PFSK-1 (cell line): Measurements from ENCODE around the gene IL9.

Experiments
- FOXP2 ChIP-seq: optimal IDR thresholded peaks from 2 replicates; pipeline ENCODE3; 2011; ENCODE audit warnings: borderline replicate concordance, control low read depth, inconsistent platforms; ENCODE audit not compliant: insufficient read depth; ENCODE audit errors: extremely low read length, extremely low read depth
- POLR2AphosphoS5 ChIP-seq: IDR thresholded peaks from 2 replicates; pipeline ENCODE4 v1.6.1; 2012; ENCODE audit warnings: low read depth, mild to moderate bottlenecking, control low read depth, low read length, moderate library complexity
- SIN3A ChIP-seq: IDR thresholded peaks from 2 replicates; pipeline ENCODE4 v1.6.1; 2012; ENCODE audit warnings: mild to moderate bottlenecking, low read length, moderate library complexity, borderline replicate concordance; ENCODE audit not compliant: insufficient read depth
- TAF1 ChIP-seq: IDR thresholded peaks from 2 replicates; pipeline ENCODE4 v1.6.1; 2012; ENCODE audit warnings: low read length, control low read depth, borderline replicate concordance; ENCODE audit not compliant: insufficient read depth
- TF ChIP-seq, protein P1 (sequence below), 2 experiments: IDR thresholded peaks; 2 replicates each; pipeline versions ENCODE4 v1.6.1 to v1.8.0; 2011 to 2012; ENCODE audit warnings: low read depth in 2 of 2, low read length in 2 of 2, control low read depth in 1 of 2, inconsistent platforms in 1 of 2, mild to moderate bottlenecking in 1 of 2, moderate library complexity in 1 of 2; ENCODE audit not compliant: insufficient read depth in 1 of 2

The IL9 gene

DNA sequence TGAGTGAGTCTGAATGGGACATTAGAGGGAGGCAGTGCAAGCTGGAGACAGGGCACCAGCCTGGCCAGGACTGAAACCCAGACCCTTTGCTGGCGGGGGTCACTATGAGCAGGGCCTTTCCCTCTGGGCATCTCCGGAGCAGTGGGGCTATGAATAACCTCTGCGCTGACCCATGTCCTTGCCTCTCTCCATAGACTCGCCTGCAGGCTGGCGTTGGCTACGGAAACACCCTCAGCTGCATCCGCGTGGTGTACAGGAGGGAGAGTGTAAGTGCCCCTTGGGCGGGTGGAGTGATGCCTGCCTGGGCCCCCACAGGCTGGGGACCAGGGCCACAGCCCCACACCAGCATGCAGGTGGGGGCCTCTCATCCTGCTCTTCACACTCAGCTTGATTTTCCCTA, 45.4 kb downstream of the IL9 start:
- TF ChIP-seq, protein P1, sequence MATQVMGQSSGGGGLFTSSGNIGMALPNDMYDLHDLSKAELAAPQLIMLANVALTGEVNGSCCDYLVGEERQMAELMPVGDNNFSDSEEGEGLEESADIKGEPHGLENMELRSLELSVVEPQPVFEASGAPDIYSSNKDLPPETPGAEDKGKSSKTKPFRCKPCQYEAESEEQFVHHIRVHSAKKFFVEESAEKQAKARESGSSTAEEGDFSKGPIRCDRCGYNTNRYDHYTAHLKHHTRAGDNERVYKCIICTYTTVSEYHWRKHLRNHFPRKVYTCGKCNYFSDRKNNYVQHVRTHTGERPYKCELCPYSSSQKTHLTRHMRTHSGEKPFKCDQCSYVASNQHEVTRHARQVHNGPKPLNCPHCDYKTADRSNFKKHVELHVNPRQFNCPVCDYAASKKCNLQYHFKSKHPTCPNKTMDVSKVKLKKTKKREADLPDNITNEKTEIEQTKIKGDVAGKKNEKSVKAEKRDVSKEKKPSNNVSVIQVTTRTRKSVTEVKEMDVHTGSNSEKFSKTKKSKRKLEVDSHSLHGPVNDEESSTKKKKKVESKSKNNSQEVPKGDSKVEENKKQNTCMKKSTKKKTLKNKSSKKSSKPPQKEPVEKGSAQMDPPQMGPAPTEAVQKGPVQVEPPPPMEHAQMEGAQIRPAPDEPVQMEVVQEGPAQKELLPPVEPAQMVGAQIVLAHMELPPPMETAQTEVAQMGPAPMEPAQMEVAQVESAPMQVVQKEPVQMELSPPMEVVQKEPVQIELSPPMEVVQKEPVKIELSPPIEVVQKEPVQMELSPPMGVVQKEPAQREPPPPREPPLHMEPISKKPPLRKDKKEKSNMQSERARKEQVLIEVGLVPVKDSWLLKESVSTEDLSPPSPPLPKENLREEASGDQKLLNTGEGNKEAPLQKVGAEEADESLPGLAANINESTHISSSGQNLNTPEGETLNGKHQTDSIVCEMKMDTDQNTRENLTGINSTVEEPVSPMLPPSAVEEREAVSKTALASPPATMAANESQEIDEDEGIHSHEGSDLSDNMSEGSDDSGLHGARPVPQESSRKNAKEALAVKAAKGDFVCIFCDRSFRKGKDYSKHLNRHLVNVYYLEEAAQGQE (IDR thresholded peaks at IDR 0.05; ENCODE audit: insufficient read depth in 1 of 2, low read depth in 2 of 2, low read length in 2 of 2) = no peak
- no peak for TF ChIP-seq SIN3A
- TF ChIP-seq POLR2AphosphoS5 = no peak
- TF ChIP-seq FOXP2 = no peak
- TF ChIP-seq TAF1 = no peak

DNA sequence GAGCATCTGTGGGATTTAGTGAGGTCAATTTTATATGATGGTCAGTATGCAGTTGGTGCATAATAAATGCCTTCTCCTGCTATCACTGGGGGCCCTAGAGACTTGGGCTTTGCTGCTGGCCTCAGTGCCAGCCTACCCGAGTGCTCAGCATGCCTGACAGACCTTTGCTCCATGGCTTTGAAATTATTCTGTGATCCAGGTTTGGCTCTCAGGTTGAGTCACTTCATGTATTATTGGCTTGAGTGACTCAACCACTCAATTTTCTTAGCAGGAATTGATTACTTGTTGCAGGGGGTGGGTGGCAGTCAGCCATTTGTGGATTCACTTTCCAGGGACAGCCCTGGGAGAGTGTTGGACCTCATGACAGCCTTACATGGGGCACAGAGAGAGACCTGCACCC, 47.7 kb downstream of the IL9 start:
- TF ChIP-seq SIN3A = no peak
- TF ChIP-seq FOXP2 = no peak
- no peak for TF ChIP-seq POLR2AphosphoS5
- TF ChIP-seq TAF1 = no peak
- TF ChIP-seq, protein P1 (IDR thresholded peaks at IDR 0.05; ENCODE audit: insufficient read depth in 1 of 2, low read depth in 2 of 2, low read length in 2 of 2) = no peak

DNA sequence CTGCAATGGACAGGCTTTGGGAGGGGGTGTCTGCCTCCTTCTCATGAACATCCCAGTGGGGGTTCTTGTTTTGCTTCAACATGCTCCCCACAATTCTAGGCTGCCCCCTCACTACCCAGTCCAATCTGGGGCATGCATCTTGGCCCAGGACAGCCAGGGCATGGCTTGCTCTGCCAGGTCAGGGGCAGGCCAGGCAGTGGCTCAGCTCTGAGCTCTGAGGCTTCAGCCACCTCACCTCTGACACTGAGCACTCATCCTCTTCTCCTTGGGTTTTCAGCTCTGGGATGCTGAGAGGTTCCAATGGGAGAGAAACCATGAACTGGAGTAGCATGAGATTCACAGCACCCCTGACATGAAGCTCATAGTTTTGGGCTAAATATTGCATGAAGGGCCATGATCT, 49.3 kb downstream of the IL9 start:
- TF ChIP-seq POLR2AphosphoS5 = no peak
- no peak for TF ChIP-seq TAF1
- TF ChIP-seq, protein P1 (IDR thresholded peaks at IDR 0.05; ENCODE audit: insufficient read depth in 1 of 2, low read depth in 2 of 2, low read length in 2 of 2) = no peak
- no peak for TF ChIP-seq SIN3A
- TF ChIP-seq FOXP2 = no peak

DNA sequence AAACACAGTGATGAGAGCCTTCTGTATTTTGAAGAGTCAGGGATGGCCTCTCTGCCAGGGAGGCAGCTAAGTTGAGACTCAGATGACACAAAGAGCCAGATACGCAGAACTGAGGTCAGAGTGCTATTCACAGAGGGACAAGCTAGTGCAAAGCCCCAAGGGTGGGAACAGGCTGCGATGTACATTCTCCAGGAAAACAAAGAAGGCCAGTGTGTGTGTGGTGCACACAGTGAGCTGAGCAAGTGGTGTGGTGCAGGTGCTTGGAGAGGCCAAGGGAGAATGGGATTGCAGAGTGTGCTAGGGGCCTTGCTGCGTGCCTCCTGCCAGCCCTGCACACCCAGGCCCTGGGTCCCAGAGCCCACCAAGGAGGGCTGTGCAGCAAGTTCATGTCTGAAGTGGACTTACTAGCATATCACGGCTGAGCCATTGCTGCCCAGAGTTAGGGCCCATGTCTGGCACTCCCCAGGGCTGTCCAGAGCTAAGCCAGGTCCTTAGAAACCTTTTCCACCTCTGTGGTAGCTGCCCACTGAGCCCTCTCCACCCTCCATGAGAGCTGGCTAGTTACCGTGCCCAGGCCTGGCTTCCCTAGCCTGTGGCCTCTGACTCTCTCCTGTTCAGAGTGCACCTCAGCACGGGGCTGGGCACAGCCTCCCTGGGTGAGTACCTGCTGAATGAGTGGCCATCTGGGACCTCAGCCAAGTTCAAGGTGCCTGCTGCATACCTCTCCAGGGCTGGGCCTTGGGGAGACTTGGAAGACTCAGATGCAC, 51.9 kb downstream of the IL9 start:
- no peak for TF ChIP-seq TAF1
- no peak for TF ChIP-seq FOXP2
- no peak for TF ChIP-seq POLR2AphosphoS5
- no peak for TF ChIP-seq SIN3A
- TF ChIP-seq, protein P1 (IDR thresholded peaks at IDR 0.05; ENCODE audit: insufficient read depth in 1 of 2, low read depth in 2 of 2, low read length in 2 of 2) = no peak

DNA sequence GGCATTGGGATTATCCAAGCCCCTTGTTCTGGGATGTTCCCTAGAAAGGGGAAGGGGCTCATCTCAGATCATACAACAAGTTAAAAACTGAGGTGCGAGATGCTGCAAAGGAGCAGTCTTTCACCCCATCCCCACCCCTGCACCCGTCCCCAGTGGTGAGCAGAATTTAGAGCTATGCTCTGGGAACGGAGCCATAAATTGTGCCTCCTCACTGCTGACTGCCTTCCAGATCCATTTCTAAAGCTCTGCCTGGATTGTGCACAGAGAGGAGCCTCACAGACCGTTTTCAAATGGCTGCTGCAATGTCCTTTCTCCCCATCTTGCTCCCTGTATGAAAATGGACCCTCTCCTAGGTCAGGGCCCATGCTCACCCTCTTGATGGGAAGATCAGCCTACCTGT, 52.9 kb downstream of the IL9 start:
- TF ChIP-seq SIN3A = no peak
- TF ChIP-seq FOXP2 = no peak
- no peak for TF ChIP-seq POLR2AphosphoS5
- TF ChIP-seq, protein P1 (IDR thresholded peaks at IDR 0.05; ENCODE audit: insufficient read depth in 1 of 2, low read depth in 2 of 2, low read length in 2 of 2) = no peak
- no peak for TF ChIP-seq TAF1
